HepG2 (cell line): ENCODE measurements around the gene POLE4. TPM values are rescaled to one million over a fixed set of nuclear protein-coding genes. Genes with fewer than 3 reads are reported as not detected.

Experiments
- HNF4A ChIP-seq: sonication (generic); formaldehyde crosslinking; IDR thresholded peaks from 2 replicates; pipeline ENCODE4 v1.4.0; 2020; ENCODE audit warnings: missing genetic modification reagents
- ZNF224 ChIP-seq: sonication (generic); formaldehyde crosslinking; IDR thresholded peaks from 2 replicates; pipeline ENCODE4 v1.5.0; 2020; ENCODE audit warnings: mild to moderate bottlenecking, missing genetic modification reagents
- ZNF33A ChIP-seq: sonication (generic); formaldehyde crosslinking; IDR thresholded peaks from 2 replicates; pipeline ENCODE4 v1.5.1; 2020; ENCODE audit warnings: missing genetic modification reagents, mild to moderate bottlenecking, moderate library complexity, borderline replicate concordance
- ZNF510 ChIP-seq: sonication (generic); formaldehyde crosslinking; IDR thresholded peaks from 2 replicates; pipeline ENCODE4 v1.4.0; 2020; ENCODE audit warnings: low read depth, mild to moderate bottlenecking, missing genetic modification reagents
- ZNF616 ChIP-seq: sonication (generic); formaldehyde crosslinking; IDR thresholded peaks from 2 replicates; pipeline ENCODE4 v1.5.0; 2020; ENCODE audit warnings: low read depth, mild to moderate bottlenecking, missing genetic modification reagents
- polyA plus RNA-seq, 8 experiments: library from polyadenylated mRNA; depleted of rRNA in 3 of 8; stranded (reverse) in 7 of 8; unstranded in 1 of 8; fragments of >200 nt; fragmentation: Illumina TruSeq in 4 of 8; extraction: Trizol in 4 of 8; gene quantifications; 2 replicates each; pipeline versions ENCODE4 v1.2.1 to v1.2.3, GENCODE V29; 2011 to 2016; ENCODE audit warnings: low read depth in 4 of 8, missing spikeins in 1 of 8, mixed read lengths in 1 of 8; ENCODE audit not compliant: insufficient read depth in 1 of 8
- total RNA-seq, 5 experiments: library from RNA; depleted of rRNA; stranded (reverse); fragments of >200 nt; fragmentation: Illumina TruSeq; extraction: Trizol; gene quantifications; 2 replicates each; pipeline ENCODE4 v1.2.3, GENCODE V29; 2016; ENCODE audit warnings: low read depth in 1 of 5
- TF ChIP-seq, protein P1 (sequence below): sonication (generic); formaldehyde crosslinking; IDR thresholded peaks from 2 replicates; pipeline ENCODE4 v1.5.0; 2020; ENCODE audit warnings: mild to moderate bottlenecking, missing genetic modification reagents, borderline replicate concordance
- TF ChIP-seq, protein P2 (sequence below): sonication (generic); formaldehyde crosslinking; IDR thresholded peaks from 2 replicates; pipeline ENCODE4 v1.5.0; 2020; ENCODE audit warnings: missing genetic modification reagents, mild to moderate bottlenecking, borderline replicate concordance
- TF ChIP-seq, protein P3 (sequence below): sonication (generic); formaldehyde crosslinking; IDR thresholded peaks from 2 replicates; pipeline ENCODE4 v1.4.0; 2020; ENCODE audit warnings: missing genetic modification reagents, borderline replicate concordance
- TF ChIP-seq, protein P4 (sequence below): sonication (generic); formaldehyde crosslinking; IDR thresholded peaks from 2 replicates; pipeline ENCODE4 v1.5.0; 2020; ENCODE audit warnings: missing genetic modification reagents
- TF ChIP-seq, protein P5 (sequence below): sonication (generic); formaldehyde crosslinking; IDR thresholded peaks from 2 replicates; pipeline ENCODE4 v1.5.1; 2020; ENCODE audit warnings: mild to moderate bottlenecking, moderate library complexity, missing genetic modification reagents
- TF ChIP-seq, protein P6 (sequence below): sonication (generic); formaldehyde crosslinking; IDR thresholded peaks from 2 replicates; pipeline ENCODE4 v1.8.1; 2023; ENCODE audit warnings: missing genetic modification reagents, mild to moderate bottlenecking, borderline replicate concordance

Gene POLE4
- total and polyA plus RNA-seq, 2 of the 13 experiments (the other 11 are each of a cell fraction or from before 2014, with no cell fraction given), result 106 to 116 TPM

DNA sequence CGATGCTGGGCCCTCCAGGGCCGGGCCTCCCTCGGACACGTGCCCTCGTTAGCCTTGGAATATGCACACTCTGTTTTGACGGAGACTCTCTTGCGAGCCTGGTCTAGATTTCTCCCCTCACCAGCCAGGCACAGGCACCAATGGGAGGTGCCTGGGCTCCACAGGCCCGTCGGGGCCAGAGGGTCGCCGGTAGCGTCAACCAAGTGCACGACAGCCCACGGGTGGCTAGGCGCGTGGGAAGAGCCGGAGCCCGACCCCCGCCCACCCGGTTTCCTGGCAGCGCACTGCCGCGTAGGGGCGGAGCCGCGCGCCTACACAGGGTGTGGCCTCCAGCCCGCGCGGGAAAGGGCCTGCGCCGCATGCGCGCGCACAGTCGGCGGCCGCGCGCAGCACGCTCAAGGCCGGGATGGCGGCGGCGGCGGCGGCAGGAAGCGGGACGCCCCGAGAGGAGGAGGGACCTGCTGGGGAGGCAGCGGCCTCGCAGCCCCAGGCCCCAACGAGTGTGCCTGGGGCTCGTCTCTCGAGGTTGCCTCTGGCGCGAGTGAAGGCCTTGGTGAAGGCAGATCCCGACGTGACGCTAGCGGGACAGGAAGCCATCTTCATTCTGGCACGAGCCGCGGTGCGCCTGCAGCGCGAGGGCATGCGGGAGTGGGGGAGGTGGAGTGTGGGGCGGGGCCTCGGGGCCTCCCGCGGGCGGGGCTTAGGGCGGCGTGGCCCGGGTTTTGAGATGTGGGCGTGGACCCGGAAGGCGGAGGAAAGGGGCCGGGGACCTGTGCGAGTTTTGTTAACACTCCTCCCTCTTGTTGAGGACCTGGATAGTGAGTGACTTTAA is at the start of gene POLE4 (continued):
- TF ChIP-seq, protein P1, sequence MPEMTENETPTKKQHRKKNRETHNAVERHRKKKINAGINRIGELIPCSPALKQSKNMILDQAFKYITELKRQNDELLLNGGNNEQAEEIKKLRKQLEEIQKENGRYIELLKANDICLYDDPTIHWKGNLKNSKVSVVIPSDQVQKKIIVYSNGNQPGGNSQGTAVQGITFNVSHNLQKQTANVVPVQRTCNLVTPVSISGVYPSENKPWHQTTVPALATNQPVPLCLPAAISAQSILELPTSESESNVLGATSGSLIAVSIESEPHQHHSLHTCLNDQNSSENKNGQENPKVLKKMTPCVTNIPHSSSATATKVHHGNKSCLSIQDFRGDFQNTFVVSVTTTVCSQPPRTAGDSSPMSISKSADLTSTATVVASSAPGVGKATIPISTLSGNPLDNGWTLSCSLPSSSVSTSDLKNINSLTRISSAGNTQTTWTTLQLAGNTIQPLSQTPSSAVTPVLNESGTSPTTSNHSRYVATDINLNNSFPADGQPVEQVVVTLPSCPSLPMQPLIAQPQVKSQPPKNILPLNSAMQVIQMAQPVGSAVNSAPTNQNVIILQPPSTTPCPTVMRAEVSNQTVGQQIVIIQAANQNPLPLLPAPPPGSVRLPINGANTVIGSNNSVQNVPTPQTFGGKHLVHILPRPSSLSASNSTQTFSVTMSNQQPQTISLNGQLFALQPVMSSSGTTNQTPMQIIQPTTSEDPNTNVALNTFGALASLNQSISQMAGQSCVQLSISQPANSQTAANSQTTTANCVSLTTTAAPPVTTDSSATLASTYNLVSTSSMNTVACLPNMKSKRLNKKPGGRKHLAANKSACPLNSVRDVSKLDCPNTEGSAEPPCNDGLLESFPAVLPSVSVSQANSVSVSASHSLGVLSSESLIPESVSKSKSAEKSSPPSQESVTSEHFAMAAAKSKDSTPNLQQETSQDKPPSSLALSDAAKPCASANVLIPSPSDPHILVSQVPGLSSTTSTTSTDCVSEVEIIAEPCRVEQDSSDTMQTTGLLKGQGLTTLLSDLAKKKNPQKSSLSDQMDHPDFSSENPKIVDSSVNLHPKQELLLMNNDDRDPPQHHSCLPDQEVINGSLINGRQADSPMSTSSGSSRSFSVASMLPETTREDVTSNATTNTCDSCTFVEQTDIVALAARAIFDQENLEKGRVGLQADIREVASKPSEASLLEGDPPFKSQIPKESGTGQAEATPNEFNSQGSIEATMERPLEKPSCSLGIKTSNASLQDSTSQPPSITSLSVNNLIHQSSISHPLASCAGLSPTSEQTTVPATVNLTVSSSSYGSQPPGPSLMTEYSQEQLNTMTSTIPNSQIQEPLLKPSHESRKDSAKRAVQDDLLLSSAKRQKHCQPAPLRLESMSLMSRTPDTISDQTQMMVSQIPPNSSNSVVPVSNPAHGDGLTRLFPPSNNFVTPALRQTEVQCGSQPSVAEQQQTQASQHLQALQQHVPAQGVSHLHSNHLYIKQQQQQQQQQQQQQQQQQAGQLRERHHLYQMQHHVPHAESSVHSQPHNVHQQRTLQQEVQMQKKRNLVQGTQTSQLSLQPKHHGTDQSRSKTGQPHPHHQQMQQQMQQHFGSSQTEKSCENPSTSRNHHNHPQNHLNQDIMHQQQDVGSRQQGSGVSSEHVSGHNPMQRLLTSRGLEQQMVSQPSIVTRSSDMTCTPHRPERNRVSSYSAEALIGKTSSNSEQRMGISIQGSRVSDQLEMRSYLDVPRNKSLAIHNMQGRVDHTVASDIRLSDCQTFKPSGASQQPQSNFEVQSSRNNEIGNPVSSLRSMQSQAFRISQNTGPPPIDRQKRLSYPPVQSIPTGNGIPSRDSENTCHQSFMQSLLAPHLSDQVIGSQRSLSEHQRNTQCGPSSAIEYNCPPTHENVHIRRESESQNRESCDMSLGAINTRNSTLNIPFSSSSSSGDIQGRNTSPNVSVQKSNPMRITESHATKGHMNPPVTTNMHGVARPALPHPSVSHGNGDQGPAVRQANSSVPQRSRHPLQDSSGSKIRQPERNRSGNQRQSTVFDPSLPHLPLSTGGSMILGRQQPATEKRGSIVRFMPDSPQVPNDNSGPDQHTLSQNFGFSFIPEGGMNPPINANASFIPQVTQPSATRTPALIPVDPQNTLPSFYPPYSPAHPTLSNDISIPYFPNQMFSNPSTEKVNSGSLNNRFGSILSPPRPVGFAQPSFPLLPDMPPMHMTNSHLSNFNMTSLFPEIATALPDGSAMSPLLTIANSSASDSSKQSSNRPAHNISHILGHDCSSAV, result peak; percentile 95; the same call in 1 of the 2 replicates
- peak; percentile 98 for TF ChIP-seq ZNF224
- TF ChIP-seq, protein P2, sequence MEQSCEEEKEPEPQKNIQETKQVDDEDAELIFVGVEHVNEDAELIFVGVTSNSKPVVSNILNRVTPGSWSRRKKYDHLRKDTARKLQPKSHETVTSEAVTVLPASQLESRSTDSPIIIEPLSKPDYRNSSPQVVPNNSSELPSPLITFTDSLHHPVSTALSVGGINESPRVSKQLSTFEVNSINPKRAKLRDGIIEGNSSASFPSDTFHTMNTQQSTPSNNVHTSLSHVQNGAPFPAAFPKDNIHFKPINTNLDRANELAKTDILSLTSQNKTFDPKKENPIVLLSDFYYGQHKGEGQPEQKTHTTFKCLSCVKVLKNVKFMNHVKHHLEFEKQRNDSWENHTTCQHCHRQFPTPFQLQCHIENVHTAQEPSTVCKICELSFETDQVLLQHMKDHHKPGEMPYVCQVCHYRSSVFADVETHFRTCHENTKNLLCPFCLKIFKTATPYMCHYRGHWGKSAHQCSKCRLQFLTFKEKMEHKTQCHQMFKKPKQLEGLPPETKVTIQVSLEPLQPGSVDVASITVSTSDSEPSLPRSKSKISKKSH (CRISPR knock-in tag), result peak; percentile 98
- TF ChIP-seq, protein P3, sequence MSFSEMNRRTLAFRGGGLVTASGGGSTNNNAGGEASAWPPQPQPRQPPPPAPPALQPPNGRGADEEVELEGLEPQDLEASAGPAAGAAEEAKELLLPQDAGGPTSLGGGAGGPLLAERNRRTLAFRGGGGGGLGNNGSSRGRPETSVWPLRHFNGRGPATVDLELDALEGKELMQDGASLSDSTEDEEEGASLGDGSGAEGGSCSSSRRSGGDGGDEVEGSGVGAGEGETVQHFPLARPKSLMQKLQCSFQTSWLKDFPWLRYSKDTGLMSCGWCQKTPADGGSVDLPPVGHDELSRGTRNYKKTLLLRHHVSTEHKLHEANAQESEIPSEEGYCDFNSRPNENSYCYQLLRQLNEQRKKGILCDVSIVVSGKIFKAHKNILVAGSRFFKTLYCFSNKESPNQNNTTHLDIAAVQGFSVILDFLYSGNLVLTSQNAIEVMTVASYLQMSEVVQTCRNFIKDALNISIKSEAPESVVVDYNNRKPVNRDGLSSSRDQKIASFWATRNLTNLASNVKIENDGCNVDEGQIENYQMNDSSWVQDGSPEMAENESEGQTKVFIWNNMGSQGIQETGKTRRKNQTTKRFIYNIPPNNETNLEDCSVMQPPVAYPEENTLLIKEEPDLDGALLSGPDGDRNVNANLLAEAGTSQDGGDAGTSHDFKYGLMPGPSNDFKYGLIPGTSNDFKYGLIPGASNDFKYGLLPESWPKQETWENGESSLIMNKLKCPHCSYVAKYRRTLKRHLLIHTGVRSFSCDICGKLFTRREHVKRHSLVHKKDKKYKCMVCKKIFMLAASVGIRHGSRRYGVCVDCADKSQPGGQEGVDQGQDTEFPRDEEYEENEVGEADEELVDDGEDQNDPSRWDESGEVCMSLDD (CRISPR knock-in tag), result peak; percentile 76
- TF ChIP-seq, protein P4, sequence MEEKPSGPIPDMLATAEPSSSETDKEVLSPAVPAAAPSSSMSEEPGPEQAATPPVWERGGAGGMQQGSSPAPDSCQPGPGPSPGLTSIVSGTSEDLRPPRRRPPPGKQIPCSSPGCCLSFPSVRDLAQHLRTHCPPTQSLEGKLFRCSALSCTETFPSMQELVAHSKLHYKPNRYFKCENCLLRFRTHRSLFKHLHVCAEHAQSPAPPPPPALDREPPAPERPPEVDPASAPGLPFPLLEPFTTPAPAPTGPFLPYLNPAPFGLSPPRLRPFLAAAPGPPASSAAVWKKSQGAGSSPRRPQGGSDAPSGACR (CRISPR knock-in tag), result peak; percentile 95
- TF ChIP-seq, protein P5, sequence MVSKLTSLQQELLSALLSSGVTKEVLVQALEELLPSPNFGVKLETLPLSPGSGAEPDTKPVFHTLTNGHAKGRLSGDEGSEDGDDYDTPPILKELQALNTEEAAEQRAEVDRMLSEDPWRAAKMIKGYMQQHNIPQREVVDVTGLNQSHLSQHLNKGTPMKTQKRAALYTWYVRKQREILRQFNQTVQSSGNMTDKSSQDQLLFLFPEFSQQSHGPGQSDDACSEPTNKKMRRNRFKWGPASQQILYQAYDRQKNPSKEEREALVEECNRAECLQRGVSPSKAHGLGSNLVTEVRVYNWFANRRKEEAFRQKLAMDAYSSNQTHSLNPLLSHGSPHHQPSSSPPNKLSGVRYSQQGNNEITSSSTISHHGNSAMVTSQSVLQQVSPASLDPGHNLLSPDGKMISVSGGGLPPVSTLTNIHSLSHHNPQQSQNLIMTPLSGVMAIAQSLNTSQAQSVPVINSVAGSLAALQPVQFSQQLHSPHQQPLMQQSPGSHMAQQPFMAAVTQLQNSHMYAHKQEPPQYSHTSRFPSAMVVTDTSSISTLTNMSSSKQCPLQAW (CRISPR knock-in tag), result peak; percentile 95; the same call in 1 of the 2 replicates
- TF ChIP-seq ZNF510, result peak; percentile 88
- TF ChIP-seq, protein P6, sequence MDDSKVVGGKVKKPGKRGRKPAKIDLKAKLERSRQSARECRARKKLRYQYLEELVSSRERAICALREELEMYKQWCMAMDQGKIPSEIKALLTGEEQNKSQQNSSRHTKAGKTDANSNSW, result peak; percentile 97; the same call in 1 of the 2 replicates
- no peak for TF ChIP-seq ZNF33A
- TF ChIP-seq ZNF616 (CRISPR knock-in tag), result peak; percentile 98
- 0 out of 2 replicates have a peak, but pooled peaks have one; percentile 6 for TF ChIP-seq HNF4A (CRISPR knock-in tag)
